C4-2B (cell line): Measurements from ENCODE around the gene POLN.

ENCODE experiments used
- CTCF ChIP-seq: fragments of 450-650 bp; conservative IDR thresholded peaks from 2 replicates; pipeline ENCODE4 v1.5.1; 2017; ENCODE audit warnings: mild to moderate bottlenecking
- ZFX ChIP-seq: fragments of 450-650 bp; IDR thresholded peaks from 2 replicates; pipeline ENCODE4 v1.6.1; 2017

- TF ChIP-seq CTCF, result no peak
- no peak for TF ChIP-seq ZFX
Measured at GRCh38 chr4:2236944-2237666, 4.8 kb downstream of the POLN start.
